Prostate gland (tissue), 2 donors: ENCODE results near the gene IL7R. TPM values are rescaled to one million over a fixed set of nuclear protein-coding genes. Genes with fewer than 3 reads are reported as not detected.
"Not testable (repeated sequence)": the region's sequence is repeated elsewhere in the genome, so short reads cannot be mapped to it uniquely, and the experiment has no call there.

Experiments used
- DNase-seq: peaks from one replicate; pipeline ENCODE4 v3.0.0-alpha.2; 2019; ENCODE audit warnings: low spot score
- H3K27ac ChIP-seq, 2 donors: fragments of 200-600 bp; sonication (generic); 2 replicates each; pipeline ENCODE4 v1.5.1; 2017 to 2019
- H3K27me3 ChIP-seq: fragments of 200-600 bp; sonication (generic); replicated peaks from 2 replicates; pipeline ENCODE4 v1.5.1; 2019; ENCODE audit not compliant: insufficient read depth
- H3K36me3 ChIP-seq, 2 donors: fragments of 200-600 bp; sonication (generic); 1 replicate in 1 of 2; 2 replicates in 1 of 2; pipeline versions ENCODE4 v1.5.1 to v1.8.1; 2017 to 2019
- H3K4me1 ChIP-seq: fragments of 200-600 bp; sonication (generic); replicated peaks from 2 replicates; pipeline ENCODE4 v1.5.1; 2019
- H3K4me3 ChIP-seq, 2 donors: fragments of 200-600 bp; sonication (generic); 2 replicates each; pipeline ENCODE4 v1.5.1; 2017 to 2019
- H3K9me3 ChIP-seq: fragments of 200-600 bp; sonication (generic); 2 replicates; pipeline ENCODE4 v1.5.1; 2017
- CTCF ChIP-seq, 4 experiments: fragments of 200-600 bp in 2 of 4; fragments of 450-650 bp in 2 of 4; sonication (generic) in 2 of 4; IDR thresholded peaks; 1 replicate in 3 of 4; 2 replicates in 1 of 4; pipeline ENCODE4 v1.5.1; 2016 to 2019; ENCODE audit warnings: antibody characterized with exemption in 4 of 4, mild to moderate bottlenecking in 2 of 4, moderate library complexity in 2 of 4
- POLR2A ChIP-seq: fragments of 450-650 bp; IDR thresholded peaks from one replicate; pipeline ENCODE4 v1.6.1; 2016; ENCODE audit warnings: antibody characterized with exemption, mild to moderate bottlenecking
- POLR2AphosphoS5 ChIP-seq: sonication (generic); formaldehyde crosslinking; IDR thresholded peaks from one replicate; pipeline ENCODE4 v1.6.1; 2017; ENCODE audit warnings: antibody characterized with exemption
- WGBS: methylation state at CpG from one replicate; pipeline ENCODE4 v1.1.5; 2018; 5-methylcytosine and 5-hydroxymethylcytosine counted together
- intact Hi-C: fragments of 100-400 bp; cut with DNase I; formaldehyde crosslinking; loops from one replicate; pipeline ENCODE4 v1.14.2; 2022
- total RNA-seq, 2 donors: library from RNA; depleted of rRNA; stranded (reverse); fragments of >200 nt; gene quantifications; one replicate each; pipeline ENCODE4 v1.1.0, GENCODE V29; 2016

The IL7R gene
- total RNA-seq, 2 donors from 2014 or later, result 7.8 to 13.5 TPM

- no peaks in the 10 kb centered on the region for H3K27me3 ChIP-seq
- no peak for DNase-seq
- intact Hi-C loops, result no loop called here
- no peak overlapping the region for H3K27ac ChIP-seq
- no peaks in the 10 kb centered on the region for H3K36me3 ChIP-seq
- H3K4me1 ChIP-seq, result no peaks in the 10 kb centered on the region
- H3K4me3 ChIP-seq, result no peak overlapping the region
- H3K9me3 ChIP-seq, result no peaks in the 10 kb centered on the region
- TF ChIP-seq POLR2AphosphoS5 (no peak), CTCF (IDR thresholded peaks at IDR 0.05) (no peak), POLR2A (no peak)
Measured at GRCh38 chr5:35884773-35885172, 28.1 kb downstream of the IL7R start.

GRCh38 chr5:35886381-35886780 lies 29.7 kb downstream of the IL7R start:
- DNase-seq, result no peak
- Histone ChIP-seq H3K9me3 (no peaks in the 10 kb centered on the region), H3K27ac (no peak overlapping the region), H3K36me3 (no peaks in the 10 kb centered on the region), H3K27me3 (no peaks in the 10 kb centered on the region), H3K4me1 (no peaks in the 10 kb centered on the region), H3K4me3 (no peak overlapping the region)
- 82% methylated on average over 3 of the region's 3 CpGs for WGBS
- TF ChIP-seq POLR2AphosphoS5 (no peak), CTCF (IDR thresholded peaks at IDR 0.05) (no peak), POLR2A (no peak)
- intact Hi-C loops, result no loop called here

GRCh38 chr5:35887321-35888100 lies 30.8 kb downstream of the IL7R start:
- H3K9me3 ChIP-seq, result no peaks in the 10 kb centered on the region
- H3K27me3 ChIP-seq, result no peaks in the 10 kb centered on the region
- TF ChIP-seq POLR2AphosphoS5 (no peak), POLR2A (no peak), CTCF (IDR thresholded peaks at IDR 0.05) (no peak)
- no peaks in the 10 kb centered on the region for H3K4me1 ChIP-seq
- no peak for DNase-seq
- H3K4me3 ChIP-seq, result no peak overlapping the region
- intact Hi-C loops, result no loop called here
- H3K36me3 ChIP-seq, result no peaks in the 10 kb centered on the region
- WGBS, result 73% methylated on average over 5 of the region's 5 CpGs
- H3K27ac ChIP-seq, result no peak overlapping the region

- WGBS, result 39% methylated on average over 5 of the region's 5 CpGs
- Histone ChIP-seq H3K27ac (no peak overlapping the region), H3K36me3 (no peaks in the 10 kb centered on the region), H3K4me3 (no peak overlapping the region), H3K4me1 (no peaks in the 10 kb centered on the region), H3K9me3 (no peaks in the 10 kb centered on the region), H3K27me3 (no peaks in the 10 kb centered on the region)
- DNase-seq, result peak; percentile 70
- no peak for TF ChIP-seq POLR2A
- TF ChIP-seq POLR2AphosphoS5, result peak; percentile 48
- intact Hi-C loops, result no loop called here
Measured at GRCh38 chr5:35890021-35891020, 33.6 kb downstream of the IL7R start.

- H3K9me3 ChIP-seq, DNase-seq, H3K4me1 ChIP-seq, H3K36me3 ChIP-seq, H3K27me3 ChIP-seq, intact Hi-C loops, H3K4me3 ChIP-seq, H3K27ac ChIP-seq: not testable (repeated sequence)
- 96% methylated on average over 15 of the region's 23 CpGs for WGBS
Measured at GRCh38 chr5:35892799-35893198, 36.1 kb downstream of the IL7R start.
